Fibroblast of pulmonary artery (primary cell): ENCODE results near the gene ADSL.

Source experiments
- DNase-seq: peaks from one replicate; pipeline ENCODE4 v3.0.0-alpha.2; 2010; ENCODE audit warnings: low read depth
- H3K4me3 ChIP-seq: replicated peaks from 2 replicates; pipeline ENCODE4 v1.5.1; 2011; ENCODE audit warnings: low read depth, mild to moderate bottlenecking, control low read depth, low read length, moderate library complexity
- TF ChIP-seq, protein P1 (sequence below): IDR thresholded peaks from 2 replicates; pipeline ENCODE4 v1.5.1; 2011; ENCODE audit warnings: mild to moderate bottlenecking, control low read depth, low read length, inconsistent platforms; ENCODE audit errors: missing control alignments

ADSL gene

DNA sequence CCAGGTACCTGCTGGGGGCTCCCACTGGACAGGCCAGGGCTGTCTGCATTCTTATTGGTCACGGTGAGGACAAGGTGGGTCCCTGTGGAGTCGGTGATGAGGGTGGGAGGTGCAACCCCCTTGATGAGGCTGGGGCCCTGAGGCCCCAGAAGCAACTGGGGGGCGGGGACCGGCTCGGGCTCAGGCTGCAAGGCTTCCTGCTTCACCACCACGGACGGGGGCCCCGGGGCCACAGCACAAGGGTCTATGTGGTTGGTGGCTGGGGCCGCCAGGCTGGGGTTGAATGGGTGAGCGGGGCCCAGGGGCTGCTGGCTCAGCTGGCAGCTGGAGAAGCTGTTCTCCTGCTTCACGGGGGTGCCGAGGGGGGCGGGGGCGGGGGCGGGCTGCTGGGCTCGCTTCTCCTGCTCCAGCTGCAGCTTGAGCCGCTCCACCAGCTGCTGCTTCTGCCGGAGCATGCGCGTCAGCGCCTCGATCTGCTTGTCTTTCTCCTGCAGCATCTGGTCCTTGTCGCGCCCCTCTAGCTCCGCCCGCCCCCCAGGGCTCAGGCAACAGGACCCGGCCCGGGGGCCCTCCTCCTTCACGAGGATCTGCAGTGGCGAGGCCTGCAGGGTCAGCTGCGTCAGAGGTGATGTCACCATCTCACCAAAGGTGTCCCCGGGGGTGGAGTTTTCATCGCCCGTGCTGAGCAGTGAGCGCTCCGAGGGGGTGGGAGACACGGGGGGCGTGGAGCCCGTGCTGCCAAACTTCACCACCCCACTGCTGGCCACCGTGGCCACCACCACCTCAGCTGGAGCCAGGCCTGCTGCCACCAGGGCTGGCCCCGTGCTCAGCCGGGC, 72.3 kb downstream of the ADSL start:
- DNase-seq = no peak
- TF ChIP-seq, protein P1, sequence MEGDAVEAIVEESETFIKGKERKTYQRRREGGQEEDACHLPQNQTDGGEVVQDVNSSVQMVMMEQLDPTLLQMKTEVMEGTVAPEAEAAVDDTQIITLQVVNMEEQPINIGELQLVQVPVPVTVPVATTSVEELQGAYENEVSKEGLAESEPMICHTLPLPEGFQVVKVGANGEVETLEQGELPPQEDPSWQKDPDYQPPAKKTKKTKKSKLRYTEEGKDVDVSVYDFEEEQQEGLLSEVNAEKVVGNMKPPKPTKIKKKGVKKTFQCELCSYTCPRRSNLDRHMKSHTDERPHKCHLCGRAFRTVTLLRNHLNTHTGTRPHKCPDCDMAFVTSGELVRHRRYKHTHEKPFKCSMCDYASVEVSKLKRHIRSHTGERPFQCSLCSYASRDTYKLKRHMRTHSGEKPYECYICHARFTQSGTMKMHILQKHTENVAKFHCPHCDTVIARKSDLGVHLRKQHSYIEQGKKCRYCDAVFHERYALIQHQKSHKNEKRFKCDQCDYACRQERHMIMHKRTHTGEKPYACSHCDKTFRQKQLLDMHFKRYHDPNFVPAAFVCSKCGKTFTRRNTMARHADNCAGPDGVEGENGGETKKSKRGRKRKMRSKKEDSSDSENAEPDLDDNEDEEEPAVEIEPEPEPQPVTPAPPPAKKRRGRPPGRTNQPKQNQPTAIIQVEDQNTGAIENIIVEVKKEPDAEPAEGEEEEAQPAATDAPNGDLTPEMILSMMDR = no peak
- H3K4me3 ChIP-seq = no peak overlapping the region

DNA sequence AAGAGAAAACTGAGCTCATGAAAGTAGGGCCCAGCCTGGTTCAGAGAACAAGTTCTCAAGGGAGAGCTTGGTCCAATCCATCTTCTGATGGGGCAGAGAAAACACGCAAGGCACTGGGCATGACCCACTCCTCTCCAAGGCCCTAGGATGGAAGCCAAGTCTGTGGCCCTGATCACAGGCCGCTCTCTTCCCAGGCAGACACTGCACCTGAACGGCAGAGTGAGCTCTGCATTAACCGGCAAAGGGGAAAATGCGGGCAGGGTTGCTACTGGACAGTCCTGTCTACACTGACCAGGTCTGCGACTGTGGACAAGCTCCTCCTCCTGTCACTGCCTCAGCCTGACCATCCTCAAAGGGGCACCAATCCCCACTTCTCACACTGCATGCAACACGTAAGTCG, 73.4 kb downstream of the ADSL start:
- DNase-seq = no peak
- TF ChIP-seq, protein P1 = no peak
- no peak overlapping the region for H3K4me3 ChIP-seq

DNA sequence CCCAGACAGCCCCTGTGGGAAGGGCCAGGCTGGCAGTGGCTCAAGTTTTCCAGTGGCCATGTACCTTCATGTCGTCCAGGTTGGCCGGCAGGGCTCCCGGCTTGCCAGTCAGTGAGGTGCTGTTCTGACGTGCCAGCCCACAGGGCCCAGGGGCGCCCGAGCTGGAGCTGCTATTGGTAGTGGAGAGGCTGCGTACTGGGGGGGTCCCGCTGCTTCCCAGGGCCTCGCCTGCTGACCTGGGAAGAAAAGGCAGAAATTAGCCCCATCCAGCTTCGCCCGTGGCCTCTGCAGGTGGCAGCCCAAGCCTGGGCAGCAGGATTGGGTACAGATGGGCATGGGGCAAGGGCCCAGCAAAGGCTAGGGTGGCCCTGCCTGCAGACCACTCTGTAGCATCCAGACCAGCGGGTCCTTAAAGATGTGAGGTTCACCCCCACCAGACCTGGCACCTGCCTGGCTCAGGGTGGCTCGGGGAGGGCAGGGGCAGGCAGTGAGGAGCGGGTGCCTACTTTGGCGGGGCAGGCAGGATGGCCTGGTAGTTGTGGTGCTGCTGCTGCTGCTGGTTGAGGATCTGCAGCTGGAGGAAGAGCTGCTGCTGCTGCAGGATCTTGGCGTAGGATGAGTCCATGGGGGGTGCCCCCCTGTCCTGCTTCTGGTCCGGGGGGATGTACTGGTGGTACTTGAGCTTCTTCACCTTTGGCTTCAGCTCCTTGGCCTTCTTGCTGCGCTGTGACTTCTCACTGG, 74.2 kb downstream of the ADSL start:
- DNase-seq = no peak
- TF ChIP-seq, protein P1 = no peak
- H3K4me3 ChIP-seq = no peak overlapping the region

DNA sequence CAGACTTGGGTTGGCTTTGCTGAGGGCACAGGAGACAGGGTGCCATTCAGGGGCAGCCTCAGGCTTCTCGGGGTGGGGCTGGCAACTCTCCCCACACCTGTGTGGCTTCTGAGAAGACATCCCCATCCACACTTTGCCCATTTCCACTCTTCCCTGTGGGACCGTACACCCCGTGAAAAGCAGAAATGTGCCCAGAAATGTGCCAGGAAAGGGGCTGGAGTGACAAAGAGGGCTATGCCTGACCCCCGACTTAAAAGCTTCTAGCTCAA, 74.7 kb downstream of the ADSL start:
- no peak for DNase-seq
- TF ChIP-seq, protein P1 = no peak
- H3K4me3 ChIP-seq = no peak overlapping the region

DNA sequence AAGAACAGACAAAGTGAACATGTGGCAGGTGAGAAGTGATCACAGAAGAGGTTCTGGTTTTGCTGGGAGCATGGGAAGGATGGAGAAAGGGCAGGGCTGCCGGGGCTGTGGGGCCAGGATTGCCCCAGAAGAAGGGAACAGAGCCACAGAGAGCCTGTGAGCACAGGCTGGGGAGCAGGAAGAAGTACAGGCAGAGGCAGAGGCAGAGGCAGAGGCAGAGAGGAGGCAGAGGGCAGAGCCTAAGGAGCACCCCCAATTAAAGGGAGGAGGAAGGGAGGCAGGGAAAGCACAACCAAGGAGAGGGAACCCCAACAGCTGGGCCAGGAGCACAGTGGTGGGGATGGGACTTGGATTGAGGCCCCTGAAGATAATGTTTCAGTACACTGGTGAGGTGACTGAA, 75.6 kb downstream of the ADSL start:
- TF ChIP-seq, protein P1 = no peak
- DNase-seq = no peak
- no peak overlapping the region for H3K4me3 ChIP-seq

DNA sequence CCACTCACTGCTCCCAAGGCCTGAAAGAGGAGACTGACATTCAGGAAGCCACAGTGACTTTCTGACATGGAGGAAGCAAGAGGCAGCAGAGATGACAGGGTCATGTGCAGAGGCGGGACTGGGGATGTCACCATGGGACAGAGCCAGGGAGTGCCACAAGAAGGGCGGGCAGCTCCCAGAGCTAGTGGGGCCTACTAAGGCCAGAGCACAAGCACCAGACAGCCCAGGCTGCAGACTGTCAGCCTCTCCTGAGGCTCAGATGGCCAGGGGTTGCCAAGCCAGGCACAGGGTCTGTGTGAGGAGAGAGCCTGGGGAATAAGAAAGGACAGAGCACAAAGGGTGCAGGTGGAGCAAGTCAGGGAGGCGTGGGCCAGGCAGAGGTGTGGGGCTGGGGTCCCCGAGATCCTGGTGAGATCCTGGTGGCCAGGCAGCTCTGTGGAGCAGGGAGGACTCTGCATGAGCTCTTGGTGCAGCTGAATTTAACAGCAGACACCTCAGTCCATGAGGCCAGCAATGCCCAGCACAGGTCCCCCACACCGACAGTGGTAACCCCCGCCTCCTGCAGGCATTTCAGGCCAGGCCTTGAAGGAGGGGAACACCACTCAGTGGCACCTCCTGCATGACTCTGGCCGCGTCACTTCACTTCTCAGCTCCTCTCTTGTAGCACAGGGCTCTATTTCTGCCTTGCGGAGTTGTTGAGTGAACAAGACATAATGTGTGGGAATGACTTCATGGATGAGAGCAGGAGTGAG, 76.4 kb downstream of the ADSL start:
- TF ChIP-seq, protein P1 = no peak
- H3K4me3 ChIP-seq = no peak overlapping the region
- no peak for DNase-seq
